HG02759 (cell line): Measurements from ENCODE around the gene ACP4.
"Not testable (repeated sequence)": the region's sequence is repeated elsewhere in the genome, so short reads cannot be mapped to it uniquely, and the experiment has no call there.

Source experiments
- ATAC-seq: cut with Tn5 transposase; IDR thresholded peaks from one replicate; pipeline ENCODE4 v1.9.1; 2021; ENCODE audit warnings: mild to moderate bottlenecking, moderate library complexity; ENCODE audit not compliant: unreplicated experiment

Gene ACP4

GRCh38 chr19:50776131-50776530 is 14.1 kb upstream of the ACP4 start:
- no peak for ATAC-seq

- ATAC-seq: no peak
These were observed 13.0 kb upstream of the ACP4 start for GRCh38 chr19:50777261-50777660.

GRCh38 chr19:50777830-50778303 is 12.3 kb upstream of the ACP4 start:
- ATAC-seq: no peak

GRCh38 chr19:50778906-50779430 is 11.2 kb upstream of the ACP4 start:
- no peak for ATAC-seq

- no peak for ATAC-seq
These were observed 10.4 kb upstream of the ACP4 start for GRCh38 chr19:50779504-50780457.

- no peak for ATAC-seq
These were observed 9.3 kb upstream of the ACP4 start for GRCh38 chr19:50780753-50781435.

GRCh38 chr19:50783848-50784152 is 6.4 kb upstream of the ACP4 start:
- ATAC-seq: not testable (repeated sequence)

- ATAC-seq: no peak
These were observed 5.5 kb upstream of the ACP4 start for GRCh38 chr19:50784710-50785109.

- no peak for ATAC-seq
These were observed 4.9 kb upstream of the ACP4 start for GRCh38 chr19:50785329-50785728.

- no peak for ATAC-seq
These were observed 780 bp downstream of the ACP4 start for GRCh38 chr19:50790922-50791467.

- no peak for ATAC-seq
These were observed 1.5 kb downstream of the ACP4 start for GRCh38 chr19:50791594-50792271.

GRCh38 chr19:50792272-50793250 is 2.3 kb downstream of the ACP4 start:
- no peak for ATAC-seq

- no peak for ATAC-seq
These were observed 3.4 kb downstream of the ACP4 start for GRCh38 chr19:50793558-50794065.

GRCh38 chr19:50794074-50794875 is 4.1 kb downstream of the ACP4 start:
- ATAC-seq: no peak

GRCh38 chr19:50794876-50795663 is 4.9 kb downstream of the ACP4 start:
- ATAC-seq: no peak

- ATAC-seq: no peak
These were observed 5.5 kb downstream of the ACP4 start for GRCh38 chr19:50795664-50796073.

GRCh38 chr19:50796128-50796633 is 6.0 kb downstream of the ACP4 start:
- no peak for ATAC-seq
